Measurements from ENCODE around the gene TMEM237.

- TF ChIP-seq POLR2AphosphoS5 (IDR thresholded peaks at IDR 0.05) (peak in 1 of 3 donors; percentile 3), CTCF (IDR thresholded peaks at IDR 0.05) (no peak), POLR2A (IDR thresholded peaks at IDR 0.05) (no peak)
Measured at GRCh38 chr2:201644001-201644400, 698 bp upstream of the TMEM237 start.
